ENCODE results near the gene PLTP.

Gene PLTP

DNA sequence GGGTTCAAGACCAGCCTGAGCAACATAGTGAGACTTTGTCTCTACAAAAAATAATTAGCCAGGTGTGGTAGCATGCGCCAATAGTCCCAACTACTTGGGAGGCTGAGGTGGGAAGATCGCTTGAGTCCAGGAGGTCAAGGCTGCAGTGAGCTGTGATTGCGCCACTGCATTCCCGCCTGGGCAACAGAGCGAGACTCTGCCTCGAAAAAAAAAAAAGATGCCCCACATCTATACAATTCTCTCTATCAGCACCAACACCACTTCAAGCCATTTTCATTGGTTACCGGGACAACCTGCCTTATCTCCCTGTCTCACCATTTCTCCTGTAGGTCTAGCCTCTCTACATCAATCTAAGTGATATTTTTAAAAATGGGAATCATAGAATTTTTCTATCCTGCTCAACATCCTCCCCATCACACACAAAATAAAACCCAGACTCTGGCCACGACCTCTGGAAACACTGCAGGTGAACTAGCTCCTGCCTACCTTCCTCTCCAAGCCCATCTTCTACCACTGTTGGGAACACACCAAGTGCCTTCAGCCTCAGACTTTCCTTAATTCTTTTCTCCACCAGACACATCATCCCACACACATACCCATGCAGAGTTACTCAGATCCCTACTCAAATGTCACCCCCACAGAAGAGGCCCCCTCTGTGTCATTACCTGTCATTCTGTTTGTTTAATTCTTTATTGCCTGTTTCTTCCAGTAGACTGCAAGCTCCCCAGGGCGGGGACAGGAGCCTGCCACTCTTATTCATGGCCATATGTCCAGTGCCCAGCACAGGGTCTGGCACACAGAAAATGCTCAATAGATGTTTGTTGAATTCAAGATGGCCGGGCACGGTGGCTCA is 9.6 kb upstream of the PLTP start:
- H3K4me1 ChIP-seq (ENCODE audit: control insufficient read depth in 1 of 2, insufficient read depth in 2 of 2, low read length in 2 of 2): no peaks in the 10 kb centered on the region
- H3K23ac ChIP-seq (ENCODE audit: low read length): no peak overlapping the region
- H3K18ac ChIP-seq (ENCODE audit: low read length): no peak overlapping the region
- H4K91ac ChIP-seq (ENCODE audit: low read depth, low read length): no peak overlapping the region
- H3K79me1 ChIP-seq (ENCODE audit: low read length): no peaks in the 10 kb centered on the region
- H2BK12ac ChIP-seq (ENCODE audit: low read length): no peak overlapping the region
- no peak overlapping the region for H3K4ac ChIP-seq (ENCODE audit: low read depth, low read length)
- H3K27me3 ChIP-seq (ENCODE audit: insufficient read depth, low read length): no peaks in the 10 kb centered on the region
- no peaks in the 10 kb centered on the region for H3K36me3 ChIP-seq (ENCODE audit: control insufficient read depth in 1 of 2, insufficient read depth in 2 of 2, low read length in 2 of 2)
- H3K4me2 ChIP-seq (ENCODE audit: low read length): no peak overlapping the region
- H2AK5ac ChIP-seq (ENCODE audit: low read length): no peak overlapping the region
- H2BK120ac ChIP-seq (ENCODE audit: insufficient read depth, low read length, poor library complexity): no peak overlapping the region
- H3K79me2 ChIP-seq (ENCODE audit: control insufficient read depth, insufficient read depth, low read length, poor library complexity): no peaks in the 10 kb centered on the region
- H2BK5ac ChIP-seq (ENCODE audit: low read depth, low read length, poor library complexity): no peak overlapping the region
- no peak overlapping the region for H3K9ac ChIP-seq (ENCODE audit: low read length)
- no peak overlapping the region for H4K12ac ChIP-seq (ENCODE audit: low read depth, low read length)
- no peak overlapping the region for H3K27ac ChIP-seq (ENCODE audit: low read depth, low read length)
- WGBS (ENCODE audit: extremely low coverage, insufficient coverage, insufficient read length): no CpG with 5 or more reads among the region's 11 CpGs
- H3K9me3 ChIP-seq (ENCODE audit: insufficient read depth, low read depth, low read length): no peaks in the 10 kb centered on the region
- no peak overlapping the region for H3K4me3 ChIP-seq (ENCODE audit: low read depth, low read length)
- H2AFZ ChIP-seq (ENCODE audit: insufficient read depth, low read length, poor library complexity): no peak overlapping the region
- H4K8ac ChIP-seq (ENCODE audit: low read depth, low read length): no peak overlapping the region
- H3K14ac ChIP-seq (ENCODE audit: low read length): no peak overlapping the region
- no peak for DNase-seq

DNA sequence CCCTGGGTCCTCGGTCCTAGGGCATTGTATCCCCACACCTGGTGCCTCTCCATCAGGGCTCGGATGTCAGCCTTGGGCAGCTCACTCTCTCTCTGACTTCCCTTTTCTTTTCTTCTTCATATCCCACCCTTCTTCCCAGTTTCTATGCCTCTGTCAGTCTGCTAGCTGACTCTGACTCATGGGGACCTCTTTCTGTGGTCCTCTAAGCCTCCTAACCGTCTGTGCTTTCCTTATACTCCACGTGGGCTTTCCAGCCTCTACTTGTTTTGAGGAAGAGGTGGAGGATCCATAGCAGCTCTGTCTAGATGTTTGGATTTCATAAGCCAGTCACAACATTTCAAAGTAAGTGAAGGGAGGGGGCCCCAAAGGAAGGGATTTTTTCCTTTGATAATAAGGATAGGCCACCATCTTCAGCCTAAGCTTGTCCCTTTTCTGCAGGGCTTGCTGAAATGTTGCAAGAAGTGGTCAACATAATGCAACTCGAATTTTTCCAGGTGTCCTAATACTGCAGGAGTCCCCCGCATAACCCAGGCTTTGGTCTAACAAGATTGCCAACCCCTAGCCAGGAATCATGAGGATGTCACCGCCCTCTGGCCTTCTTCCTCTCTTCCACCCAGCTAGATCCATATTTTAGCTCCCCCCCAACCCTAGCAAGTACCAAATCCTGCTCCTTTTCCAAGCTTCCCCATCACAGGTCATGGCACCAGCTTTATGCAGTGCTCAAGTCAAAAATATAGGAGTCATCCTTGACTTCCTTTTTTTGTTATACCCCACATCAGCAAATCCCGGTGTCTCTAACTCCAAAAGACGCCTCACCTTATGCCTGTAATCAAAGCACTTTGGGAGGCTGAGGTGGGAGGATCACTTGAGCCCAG is 8.7 kb upstream of the PLTP start:
- Histone ChIP-seq H2BK5ac (ENCODE audit: low read depth, low read length, poor library complexity) (no peak overlapping the region), H3K4ac (ENCODE audit: low read depth, low read length) (no peak overlapping the region), H2BK12ac (ENCODE audit: low read length) (no peak overlapping the region), H3K14ac (ENCODE audit: low read length) (no peak overlapping the region), H3K9me3 (ENCODE audit: insufficient read depth, low read depth, low read length) (no peaks in the 10 kb centered on the region), H3K36me3 (ENCODE audit: control insufficient read depth in 1 of 2, insufficient read depth in 2 of 2, low read length in 2 of 2) (no peaks in the 10 kb centered on the region), H3K18ac (ENCODE audit: low read length) (no peak overlapping the region), H2AK5ac (ENCODE audit: low read length) (no peak overlapping the region), H3K27me3 (ENCODE audit: insufficient read depth, low read length) (no peaks in the 10 kb centered on the region), H2AFZ (ENCODE audit: insufficient read depth, low read length, poor library complexity) (no peak overlapping the region), H3K4me1 (ENCODE audit: control insufficient read depth in 1 of 2, insufficient read depth in 2 of 2, low read length in 2 of 2) (no peaks in the 10 kb centered on the region), H4K12ac (ENCODE audit: low read depth, low read length) (no peak overlapping the region), H2BK120ac (ENCODE audit: insufficient read depth, low read length, poor library complexity) (no peak overlapping the region), H3K79me2 (ENCODE audit: control insufficient read depth, insufficient read depth, low read length, poor library complexity) (no peaks in the 10 kb centered on the region), H3K27ac (ENCODE audit: low read depth, low read length) (no peak overlapping the region), H3K23ac (ENCODE audit: low read length) (no peak overlapping the region), H3K79me1 (ENCODE audit: low read length) (no peaks in the 10 kb centered on the region), H3K4me2 (ENCODE audit: low read length) (no peak overlapping the region), H4K8ac (ENCODE audit: low read depth, low read length) (no peak overlapping the region), H4K91ac (ENCODE audit: low read depth, low read length) (no peak overlapping the region), H3K4me3 (ENCODE audit: low read depth, low read length) (no peak overlapping the region), H3K9ac (ENCODE audit: low read length) (no peak overlapping the region)
- peak; percentile 73 to 85 for DNase-seq
- no CpG with 5 or more reads among the region's 9 CpGs for WGBS (ENCODE audit: extremely low coverage, insufficient coverage, insufficient read length)

DNA sequence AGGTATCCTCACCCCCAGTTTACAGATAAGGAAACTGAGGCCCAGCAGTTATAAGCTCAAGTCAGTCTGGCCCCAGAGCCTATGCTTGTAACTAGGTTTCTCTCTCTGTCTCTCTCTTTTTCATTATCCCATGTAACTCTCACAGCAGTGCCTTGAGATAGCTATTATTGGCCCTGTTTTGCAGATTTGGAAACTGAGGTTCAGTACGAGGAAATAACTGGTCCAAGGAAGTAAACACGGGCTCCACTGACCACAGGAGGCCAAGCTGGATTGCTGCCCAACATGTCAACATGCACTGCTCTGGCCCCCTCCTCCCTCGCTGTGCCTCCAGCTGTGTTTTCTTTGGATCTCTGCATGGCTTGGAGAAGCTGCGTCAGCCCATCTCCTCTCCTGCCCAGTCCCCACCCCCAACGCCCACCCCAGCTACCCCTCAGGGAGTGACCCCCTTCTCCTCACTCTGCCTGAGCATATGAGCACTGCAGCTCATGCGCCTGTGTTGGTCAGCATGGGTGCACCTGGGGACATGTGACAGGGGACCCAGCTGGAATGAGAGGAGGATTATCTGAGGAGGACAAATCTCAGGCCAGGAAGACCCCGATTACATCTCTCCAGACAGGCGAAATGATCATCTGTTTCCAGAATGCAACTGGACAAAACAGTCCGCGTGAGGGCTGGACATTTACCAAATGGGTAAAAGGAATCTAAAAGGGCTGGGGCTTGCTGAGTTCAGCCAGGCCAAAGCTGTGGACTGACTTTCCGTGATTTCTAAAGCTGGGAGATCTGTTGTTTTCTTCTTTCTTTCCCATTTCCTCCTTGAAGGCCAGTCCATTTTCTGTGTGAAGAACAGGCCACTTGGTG is 7.8 kb upstream of the PLTP start:
- H4K8ac ChIP-seq (ENCODE audit: low read depth, low read length): no peak overlapping the region
- no peak overlapping the region for H4K91ac ChIP-seq (ENCODE audit: low read depth, low read length)
- H3K79me2 ChIP-seq (ENCODE audit: control insufficient read depth, insufficient read depth, low read length, poor library complexity): no peaks in the 10 kb centered on the region
- no peaks in the 10 kb centered on the region for H3K79me1 ChIP-seq (ENCODE audit: low read length)
- no peak overlapping the region for H3K14ac ChIP-seq (ENCODE audit: low read length)
- H3K18ac ChIP-seq (ENCODE audit: low read length): no peak overlapping the region
- H3K23ac ChIP-seq (ENCODE audit: low read length): no peak overlapping the region
- H2BK5ac ChIP-seq (ENCODE audit: low read depth, low read length, poor library complexity): no peak overlapping the region
- no peaks in the 10 kb centered on the region for H3K27me3 ChIP-seq (ENCODE audit: insufficient read depth, low read length)
- H2AK5ac ChIP-seq (ENCODE audit: low read length): no peak overlapping the region
- H2BK12ac ChIP-seq (ENCODE audit: low read length): no peak overlapping the region
- no peak for DNase-seq
- WGBS (ENCODE audit: extremely low coverage, insufficient coverage, insufficient read length): no CpG with 5 or more reads among the region's 11 CpGs
- no peak overlapping the region for H3K27ac ChIP-seq (ENCODE audit: low read depth, low read length)
- H2AFZ ChIP-seq (ENCODE audit: insufficient read depth, low read length, poor library complexity): no peak overlapping the region
- no peak overlapping the region for H2BK120ac ChIP-seq (ENCODE audit: insufficient read depth, low read length, poor library complexity)
- H3K9ac ChIP-seq (ENCODE audit: low read length): no peak overlapping the region
- H3K4me2 ChIP-seq (ENCODE audit: low read length): no peak overlapping the region
- H4K12ac ChIP-seq (ENCODE audit: low read depth, low read length): no peak overlapping the region
- H3K4me1 ChIP-seq (ENCODE audit: control insufficient read depth in 1 of 2, insufficient read depth in 2 of 2, low read length in 2 of 2): no peaks in the 10 kb centered on the region
- H3K4ac ChIP-seq (ENCODE audit: low read depth, low read length): no peak overlapping the region
- H3K9me3 ChIP-seq (ENCODE audit: insufficient read depth, low read depth, low read length): no peaks in the 10 kb centered on the region
- H3K4me3 ChIP-seq (ENCODE audit: low read depth, low read length): no peak overlapping the region
- H3K36me3 ChIP-seq (ENCODE audit: control insufficient read depth in 1 of 2, insufficient read depth in 2 of 2, low read length in 2 of 2): no peaks in the 10 kb centered on the region

Data from trophoblast cell (in vitro differentiated cells and primary cell).